HG03432 (cell line): ENCODE results near the gene HSPA1L.

Experiments used
- ATAC-seq: cut with Tn5 transposase; IDR thresholded peaks from one replicate; pipeline ENCODE4 v1.9.1; 2021; ENCODE audit warnings: mild to moderate bottlenecking, moderate library complexity; ENCODE audit not compliant: unreplicated experiment

HSPA1L gene

DNA sequence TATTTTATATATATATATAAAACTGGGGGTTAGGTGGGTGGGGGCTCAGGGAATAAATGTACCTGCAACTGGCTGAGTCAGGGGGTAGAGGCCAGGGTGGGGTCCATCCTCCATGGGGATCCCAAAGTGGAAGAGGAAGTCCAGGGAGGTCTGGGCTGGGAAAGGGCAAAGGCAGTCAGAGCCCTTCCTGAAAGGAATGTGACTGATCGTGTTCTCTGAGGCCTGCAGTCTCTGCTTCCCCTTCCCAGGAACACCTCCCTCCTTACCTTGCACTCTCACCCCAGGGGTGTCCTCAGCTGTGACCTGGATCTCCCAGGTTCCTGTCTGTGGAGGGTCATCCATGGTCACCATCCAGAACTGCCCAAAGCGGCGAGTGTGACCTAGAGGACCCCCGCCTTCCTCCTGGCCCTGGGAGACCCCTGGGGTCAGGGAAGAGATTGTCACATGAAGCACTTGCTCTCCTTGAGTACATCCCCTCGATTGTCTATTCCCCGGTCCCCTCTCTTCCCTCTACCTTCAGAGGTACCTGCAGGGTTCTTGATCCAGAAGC, 47.9 kb downstream of the HSPA1L start:
- ATAC-seq: no peak

GRCh38 chr6:31765910-31766794, 48.9 kb downstream of the HSPA1L start:
- ATAC-seq: no peak

- ATAC-seq: no peak
Observed at GRCh38 chr6:31765559-31765909, 49.5 kb downstream of the HSPA1L start.

GRCh38 chr6:31764198-31764597, 50.9 kb downstream of the HSPA1L start:
- ATAC-seq: no peak

GRCh38 chr6:31763619-31763940, 51.5 kb downstream of the HSPA1L start:
- no peak for ATAC-seq

DNA sequence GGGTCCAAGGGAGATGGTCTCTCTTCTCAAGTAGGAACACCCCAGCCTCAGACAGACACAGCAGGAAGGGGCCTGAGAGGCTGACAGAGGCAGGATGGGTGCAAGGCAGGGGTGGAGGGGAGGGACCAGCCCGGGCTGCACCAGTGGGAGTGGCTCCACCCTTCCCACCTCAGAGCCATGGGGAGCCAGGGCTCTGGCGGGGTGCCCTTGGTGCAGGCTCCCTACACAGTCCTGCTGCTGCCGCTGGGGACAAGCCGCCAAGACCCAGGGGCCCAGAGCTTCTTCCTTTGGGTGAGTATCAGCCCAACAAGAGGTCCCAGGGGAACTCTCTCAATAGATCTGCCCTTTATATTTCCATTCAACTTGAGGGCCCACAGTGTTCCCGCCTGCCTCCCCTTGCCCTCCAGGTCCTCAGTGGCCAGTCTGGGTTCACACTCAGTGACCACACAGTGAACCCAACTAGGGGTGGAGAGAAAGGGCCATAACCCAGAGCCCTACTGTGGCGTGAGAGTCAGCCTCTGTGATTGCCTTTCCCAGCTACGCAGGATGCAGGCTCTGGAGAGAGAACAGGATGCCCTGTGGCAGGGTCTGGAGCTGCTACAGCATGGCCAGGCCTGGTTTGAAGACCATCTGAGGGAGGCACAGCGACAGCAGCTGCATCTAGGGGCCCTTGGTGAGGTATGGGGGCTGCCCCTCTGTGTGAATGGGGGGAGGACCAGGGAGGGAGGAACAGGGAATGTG, 52.0 kb downstream of the HSPA1L start:
- ATAC-seq: no peak

DNA sequence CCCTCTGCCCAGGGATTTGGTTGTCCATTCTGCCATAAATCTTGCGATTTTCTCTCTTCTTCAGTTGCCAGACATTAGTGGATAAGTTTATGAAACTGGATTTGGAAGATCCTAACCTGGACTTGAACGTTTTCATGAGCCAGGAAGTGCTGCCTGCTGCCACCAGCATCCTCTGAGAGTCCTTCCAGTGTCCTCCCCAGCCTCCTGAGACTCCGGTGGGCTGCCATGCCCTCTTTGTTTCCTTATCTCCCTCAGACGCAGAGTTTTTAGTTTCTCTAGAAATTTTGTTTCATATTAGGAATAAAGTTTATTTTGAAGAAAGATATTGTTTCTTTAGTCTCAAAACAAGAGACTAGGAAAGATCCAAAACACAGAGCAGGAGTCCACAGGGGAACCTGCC, 52.7 kb downstream of the HSPA1L start, which contains the start of gene SAPCD1:
Gene SAPCD1, plus strand, starts transcription at position 301 of the 400 bp plus-strand sequence. CDS start 399 bp downstream, outside the sequence.
- ATAC-seq: no peak

DNA sequence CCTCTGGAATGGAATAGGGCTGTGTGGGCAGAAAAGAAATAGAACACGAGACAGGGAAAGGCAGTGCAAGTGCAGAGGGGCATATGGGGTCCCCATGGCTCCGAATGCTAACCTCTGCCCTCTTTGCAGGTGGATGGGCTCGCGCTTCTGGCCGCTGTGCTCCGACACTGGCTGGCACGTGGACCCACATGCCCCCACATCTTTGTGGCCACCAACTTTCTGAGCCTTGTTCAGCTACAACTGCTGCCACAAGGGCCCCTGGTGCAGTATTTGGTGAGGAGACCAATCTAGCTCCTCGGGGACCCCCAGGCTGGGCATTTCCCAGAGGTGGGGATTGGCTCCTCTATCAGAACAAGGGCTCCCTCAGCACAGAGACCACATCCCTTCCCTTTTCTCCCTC, 53.7 kb downstream of the HSPA1L start:
- no peak for ATAC-seq

DNA sequence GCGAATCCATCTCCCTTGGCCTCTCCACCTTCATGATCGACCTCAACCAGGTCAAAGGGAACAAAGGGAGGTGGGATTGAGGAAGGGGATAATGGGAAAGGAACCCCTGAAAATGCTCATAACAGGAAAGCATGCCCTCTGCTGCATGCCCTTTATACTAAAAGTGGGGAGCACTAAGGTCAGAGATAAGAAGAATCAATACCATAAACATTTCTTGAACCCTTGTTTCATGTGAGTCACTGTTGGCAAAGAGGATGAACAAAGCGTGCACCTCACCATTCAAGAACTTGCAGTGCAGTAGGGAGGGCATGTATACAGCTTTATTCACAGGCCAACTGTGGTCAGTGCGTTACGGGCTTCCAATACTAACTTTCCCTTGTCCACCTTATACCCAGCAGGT, 54.3 kb downstream of the HSPA1L start:
- ATAC-seq: no peak
